GM12872 (cell line): Measurements from ENCODE around the gene AUP1.

Experiments used
- CTCF ChIP-seq: IDR thresholded peaks from 3 replicates; pipeline ENCODE4 v1.5.1; 2011; ENCODE audit warnings: low read depth, mild to moderate bottlenecking, low read length, moderate library complexity; ENCODE audit not compliant: insufficient read depth

Gene AUP1

GRCh38 chr2:74554820-74555531, 25.5 kb upstream of the AUP1 start:
- TF ChIP-seq CTCF, result no peak

DNA sequence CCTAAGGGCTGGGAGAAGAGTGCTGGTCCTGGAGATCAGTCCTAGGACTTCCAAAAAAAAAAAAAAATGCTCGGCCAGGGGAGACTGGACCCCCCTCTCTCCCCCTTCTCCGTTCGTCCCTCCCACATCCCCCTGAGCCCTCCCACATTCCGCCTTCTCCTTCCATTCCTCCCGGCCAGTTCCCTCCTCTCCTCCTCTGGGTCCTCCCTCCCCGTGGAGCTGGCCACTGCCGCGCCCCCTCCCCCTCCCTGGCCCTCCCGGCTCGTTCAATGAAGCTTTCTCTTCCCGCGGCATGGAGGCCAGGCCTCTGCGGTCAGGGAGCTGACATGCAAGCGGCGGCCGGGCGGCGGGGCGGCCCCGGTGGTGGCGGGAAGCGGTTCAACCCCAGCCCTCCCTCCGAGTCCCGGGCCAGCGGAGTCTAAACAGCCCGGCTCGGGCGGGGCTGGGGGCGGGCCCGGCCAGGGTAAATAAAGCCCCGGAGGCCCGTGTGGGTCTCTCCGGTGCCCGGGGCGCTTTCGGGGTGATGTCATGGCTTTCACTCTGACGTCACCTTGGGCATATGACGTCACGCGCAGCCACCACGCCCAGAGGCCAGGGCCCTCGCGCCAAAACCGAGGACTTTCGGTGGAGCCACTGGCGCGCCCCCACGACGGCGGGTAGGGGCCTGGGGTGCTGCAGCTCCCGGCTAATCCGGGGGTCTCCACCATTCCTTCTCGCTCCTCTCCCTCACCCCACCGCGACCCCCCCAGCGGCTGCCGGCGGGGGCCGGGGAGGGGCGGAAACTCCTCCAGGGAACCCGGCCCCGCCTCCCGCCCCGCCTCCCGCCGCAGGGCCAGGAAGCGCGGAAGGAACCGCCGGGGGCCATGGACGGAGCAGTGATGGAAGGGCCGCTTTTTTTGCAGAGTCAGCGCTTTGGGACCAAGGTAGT, 24.6 kb upstream of the AUP1 start, which contains the start of the genes DOK1 and LOXL3:
Gene DOK1 (plus strand): TSS at position 829 of the 928 bp plus-strand sequence. CDS start 35 bp downstream, at position 864.
Gene LOXL3 (minus strand): TSS at position 51 of the 928 bp plus-strand sequence. CDS start 1,308 bp downstream, outside the sequence.
- TF ChIP-seq CTCF, result no peak

GRCh38 chr2:74552914-74553811, 23.7 kb upstream of the AUP1 start:
- no peak for TF ChIP-seq CTCF

DNA sequence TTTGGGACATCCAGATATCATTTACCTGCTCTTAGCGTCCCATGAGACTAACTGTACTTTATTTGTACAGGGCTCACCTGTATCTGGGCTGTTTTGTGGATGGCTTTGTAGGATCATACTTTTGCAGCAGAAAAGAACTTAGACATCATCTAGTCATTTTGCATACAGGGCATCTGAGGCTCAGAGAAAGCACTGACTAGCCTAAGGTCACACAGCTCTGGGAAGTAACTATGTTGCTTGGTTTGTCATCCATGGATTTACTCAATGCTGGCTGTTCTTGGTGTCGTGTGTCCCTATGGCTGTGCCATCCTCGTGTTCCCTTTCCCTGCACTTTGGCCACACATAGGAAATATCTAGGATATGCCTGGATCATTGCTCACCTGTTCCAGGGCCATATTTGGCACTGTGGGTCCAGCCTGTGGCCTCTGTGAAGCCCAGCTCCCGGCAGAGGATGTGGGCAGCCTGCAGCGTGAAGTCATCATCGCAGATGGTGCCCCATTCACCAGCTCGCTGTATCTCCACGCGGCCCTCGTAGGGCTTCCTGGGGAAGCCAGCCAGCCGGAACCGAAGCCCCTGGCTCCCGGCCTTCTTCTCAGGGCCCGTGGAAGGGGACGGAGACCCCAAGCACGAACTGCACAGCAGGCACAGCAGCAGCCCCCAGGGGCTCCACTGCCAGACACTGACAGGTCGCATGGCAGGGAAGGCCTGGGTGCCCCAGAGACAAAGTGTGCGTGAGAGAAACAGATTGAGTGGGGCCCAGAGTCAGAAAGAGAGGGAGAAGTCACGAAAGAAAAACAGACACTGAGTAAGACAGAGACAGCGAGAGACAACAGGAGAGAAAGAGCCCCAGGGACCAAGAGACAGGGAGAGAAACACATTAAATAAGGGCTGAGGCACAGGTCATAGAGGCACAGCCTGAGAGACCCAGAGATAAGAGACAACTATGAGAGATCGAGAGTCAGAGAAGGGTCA, 22.7 kb upstream of the AUP1 start:
- no peak for TF ChIP-seq CTCF

GRCh38 chr2:74551530-74551929, 22.0 kb upstream of the AUP1 start:
- no peak for TF ChIP-seq CTCF

GRCh38 chr2:74550231-74550630, 20.7 kb upstream of the AUP1 start:
- TF ChIP-seq CTCF, result no peak
